Stimulated activated CD4-positive, alpha-beta T cell treated with anti-CD3 and anti-CD28 coated beads, TNF-alpha, amount 100 ng/mL, for 4 hours (primary cell): Measurements from ENCODE around the gene CDKN2AIPNL.
"Not testable (repeated sequence)": the region's sequence is repeated elsewhere in the genome, so short reads cannot be mapped to it uniquely, and the experiment has no call there.

Experiments
- DNase-seq, 3 experiments: peaks; one replicate each; pipeline ENCODE4 v3.0.0-alpha.2; 2020; ENCODE audit warnings: low read depth in 3 of 3

The CDKN2AIPNL gene

GRCh38 chr5:134437847-134438581 is 26.3 kb upstream of the CDKN2AIPNL start:
- no peak for DNase-seq

GRCh38 chr5:134437340-134437846 is 25.7 kb upstream of the CDKN2AIPNL start:
- DNase-seq = no peak

- no peak for DNase-seq
Observed at GRCh38 chr5:134436523-134437339, 25.1 kb upstream of the CDKN2AIPNL start.

- no peak for DNase-seq
Observed at GRCh38 chr5:134435560-134435959, 23.9 kb upstream of the CDKN2AIPNL start.

GRCh38 chr5:134432677-134433359 is 21.1 kb upstream of the CDKN2AIPNL start:
- no peak for DNase-seq

GRCh38 chr5:134432174-134432573 is 20.5 kb upstream of the CDKN2AIPNL start:
- no peak for DNase-seq

GRCh38 chr5:134430001-134430569 is 18.4 kb upstream of the CDKN2AIPNL start:
- no peak for DNase-seq

- no peak for DNase-seq
Observed at GRCh38 chr5:134427540-134428041, 15.9 kb upstream of the CDKN2AIPNL start.

- no peak for DNase-seq
Observed at GRCh38 chr5:134426361-134426760, 14.7 kb upstream of the CDKN2AIPNL start.

GRCh38 chr5:134423376-134423775 is 11.7 kb upstream of the CDKN2AIPNL start:
- no peak for DNase-seq

GRCh38 chr5:134422791-134423365 is 11.2 kb upstream of the CDKN2AIPNL start:
- no peak for DNase-seq

GRCh38 chr5:134421038-134421437 is 9.4 kb upstream of the CDKN2AIPNL start:
- DNase-seq = not testable (repeated sequence)

- no peak for DNase-seq
Observed at GRCh38 chr5:134420343-134420742, 8.7 kb upstream of the CDKN2AIPNL start.

- DNase-seq = no peak
Observed at GRCh38 chr5:134418958-134419357, 7.3 kb upstream of the CDKN2AIPNL start.

GRCh38 chr5:134417707-134418106 is 6.0 kb upstream of the CDKN2AIPNL start:
- DNase-seq = no peak

- DNase-seq = no peak
Observed at GRCh38 chr5:134413046-134413445, 1.4 kb upstream of the CDKN2AIPNL start.

GRCh38 chr5:134411228-134411545 is 494 bp downstream of the CDKN2AIPNL start:
- DNase-seq = no peak

- DNase-seq = no peak
Observed at GRCh38 chr5:134410822-134411221, 859 bp downstream of the CDKN2AIPNL start.

- DNase-seq = no peak
Observed at GRCh38 chr5:134409321-134409720, 2.4 kb downstream of the CDKN2AIPNL start.

- no peak for DNase-seq
Observed at GRCh38 chr5:134406390-134406789, 5.3 kb downstream of the CDKN2AIPNL start.

- DNase-seq = no peak
Observed at GRCh38 chr5:134403951-134404350, 7.7 kb downstream of the CDKN2AIPNL start.
